Adrenal gland (tissue), 5 donors: ENCODE results near the gene CNST.

ENCODE experiments used
- CTCF ChIP-seq, 6 experiments: fragments of 450-650 bp in 4 of 6; fragments of 200-600 bp in 2 of 6; sonication (generic) in 1 of 6; IDR thresholded peaks; 1 replicate in 5 of 6; 2 replicates in 1 of 6; pipeline versions ENCODE4 v1.5.1 to v1.8.0; 2016 to 2021; ENCODE audit warnings: antibody characterized with exemption in 6 of 6, mild to moderate bottlenecking in 2 of 6, moderate library complexity in 1 of 6
- POLR2A ChIP-seq, 2 donors: fragments of 450-650 bp; IDR thresholded peaks; one replicate each; pipeline ENCODE4 v1.6.1; 2017; ENCODE audit warnings: antibody characterized with exemption in 2 of 2, mild to moderate bottlenecking in 2 of 2, moderate library complexity in 1 of 2
- donor health status: DM: no; HTN: no; CAD: no.

- no peak for TF ChIP-seq CTCF (IDR thresholded peaks at IDR 0.05)
- no peak for TF ChIP-seq POLR2A (IDR thresholded peaks at IDR 0.05)
These were observed 1.2 kb upstream of the CNST start for GRCh38 chr1:246564839-246565750.
